ENCODE measurements around the gene CYP24A1. TPM values are rescaled to one million over a fixed set of nuclear protein-coding genes. Genes with fewer than 3 reads are reported as not detected.

CYP24A1 gene
- total RNA-seq, 1 donor from 2014 or later = 8.7 TPM

GRCh38 chr20:54138427-54138826, 35.4 kb downstream of the CYP24A1 start:
- TF ChIP-seq CTCF (IDR thresholded peaks at IDR 0.05; ENCODE audit: insufficient read depth, low read length, severe bottlenecking) = no peak
- no peak for FAIRE-seq

GRCh38 chr20:54137115-54137514, 36.7 kb downstream of the CYP24A1 start:
- DNase-seq (ENCODE audit: low read depth) = no peak
- H3K27me3 ChIP-seq (ENCODE audit: control insufficient read depth, insufficient read depth, low read length) = no peaks in the 10 kb centered on the region
- TF ChIP-seq CTCF (IDR thresholded peaks at IDR 0.05; ENCODE audit: insufficient read depth, low read length, severe bottlenecking) = no peak
- no peak for FAIRE-seq
- no peaks in the 10 kb centered on the region for H3K36me3 ChIP-seq (ENCODE audit: control insufficient read depth, insufficient read depth, low read length)
- H3K4me3 ChIP-seq (ENCODE audit: low read depth, low read length) = no peak overlapping the region

More at GRCh38 chr20:54138427-54138826, 35.4 kb downstream of the CYP24A1 start:
- Histone ChIP-seq H3K36me3 (ENCODE audit: control insufficient read depth, insufficient read depth, low read length) (no peaks in the 10 kb centered on the region), H3K27me3 (ENCODE audit: control insufficient read depth, insufficient read depth, low read length) (no peaks in the 10 kb centered on the region), H3K4me3 (ENCODE audit: low read depth, low read length) (no peak overlapping the region)
- no peak for DNase-seq (ENCODE audit: low read depth)

- TF ChIP-seq CTCF (IDR thresholded peaks at IDR 0.05; ENCODE audit: insufficient read depth, low read length, severe bottlenecking) = no peak
- no peaks in the 10 kb centered on the region for H3K27me3 ChIP-seq (ENCODE audit: control insufficient read depth, insufficient read depth, low read length)
- DNase-seq (ENCODE audit: low read depth) (peak; percentile 92), FAIRE-seq (no peak)
- H3K4me3 ChIP-seq (ENCODE audit: low read depth, low read length) = no peak overlapping the region
- no peaks in the 10 kb centered on the region for H3K36me3 ChIP-seq (ENCODE audit: control insufficient read depth, insufficient read depth, low read length)
Observed at GRCh38 chr20:54134445-54135220, 39.2 kb downstream of the CYP24A1 start.

- FAIRE-seq = no peak
- DNase-seq (ENCODE audit: low read depth) = peak; percentile 73
- TF ChIP-seq CTCF (IDR thresholded peaks at IDR 0.05; ENCODE audit: insufficient read depth, low read length, severe bottlenecking) = no peak
- Histone ChIP-seq H3K4me3 (ENCODE audit: low read depth, low read length) (no peak overlapping the region), H3K36me3 (ENCODE audit: control insufficient read depth, insufficient read depth, low read length) (no peaks in the 10 kb centered on the region), H3K27me3 (ENCODE audit: control insufficient read depth, insufficient read depth, low read length) (no peaks in the 10 kb centered on the region)
Observed at GRCh38 chr20:54133434-54134427, 40.1 kb downstream of the CYP24A1 start.

- no peak overlapping the region for H3K4me3 ChIP-seq (ENCODE audit: low read depth, low read length)
Observed at GRCh38 chr20:54132612-54133433, 41.0 kb downstream of the CYP24A1 start.

More at GRCh38 chr20:54132612-54133433, 41.0 kb downstream of the CYP24A1 start:
- DNase-seq (ENCODE audit: low read depth) (peak; percentile 100), FAIRE-seq (no peak)
- no peak for TF ChIP-seq CTCF (IDR thresholded peaks at IDR 0.05; ENCODE audit: insufficient read depth, low read length, severe bottlenecking)
- Histone ChIP-seq H3K36me3 (ENCODE audit: control insufficient read depth, insufficient read depth, low read length) (no peaks in the 10 kb centered on the region), H3K27me3 (ENCODE audit: control insufficient read depth, insufficient read depth, low read length) (no peaks in the 10 kb centered on the region)
